Fibroblast of gingiva (primary cell): ENCODE results near the gene FRMD4A.

Source experiments
- DNase-seq: peaks from one replicate; pipeline ENCODE4 v3.0.0-alpha.2; 2011; ENCODE audit warnings: low read depth

FRMD4A gene

DNA sequence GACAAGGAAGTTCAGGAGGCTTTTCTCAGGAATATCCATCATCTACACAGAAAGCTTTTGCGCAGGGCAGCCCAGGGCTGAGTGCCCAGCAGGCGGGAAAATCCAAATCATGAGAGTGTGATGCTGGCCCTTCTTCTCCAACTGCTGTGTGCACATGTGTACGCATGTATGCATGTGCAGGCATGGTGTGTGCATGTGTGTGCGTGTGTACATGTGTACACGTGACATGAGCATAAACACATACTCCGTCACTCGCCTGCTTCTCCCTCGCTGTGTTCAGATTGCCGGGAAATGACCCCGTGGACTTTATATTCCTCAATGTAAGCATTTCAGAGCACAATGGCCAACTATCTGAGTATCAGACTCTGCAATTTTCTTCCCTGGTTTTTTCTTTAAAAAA is 658.8 kb downstream of the FRMD4A start:
- no peak for DNase-seq

GRCh38 chr10:13670311-13670710 is 660.4 kb downstream of the FRMD4A start:
- DNase-seq: no peak

DNA sequence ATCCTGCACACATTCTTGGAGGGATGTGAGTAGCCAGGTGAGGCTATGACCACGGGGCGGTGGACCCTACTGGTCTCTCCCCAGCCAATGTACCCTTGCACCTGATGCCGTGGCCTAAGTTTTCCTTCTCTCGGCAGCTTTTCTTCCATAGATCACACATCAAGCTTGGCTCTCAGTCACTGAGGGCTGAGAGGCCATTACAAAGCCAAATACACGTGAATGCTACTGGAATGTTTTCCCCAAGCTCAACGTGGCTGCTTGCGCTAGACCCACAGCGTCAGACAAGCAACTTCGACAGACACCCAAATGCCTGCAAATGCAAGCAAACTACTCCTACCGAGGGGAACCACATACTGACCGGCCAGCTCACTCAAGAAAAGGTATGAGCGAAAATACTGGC is 660.8 kb downstream of the FRMD4A start:
- DNase-seq: no peak

DNA sequence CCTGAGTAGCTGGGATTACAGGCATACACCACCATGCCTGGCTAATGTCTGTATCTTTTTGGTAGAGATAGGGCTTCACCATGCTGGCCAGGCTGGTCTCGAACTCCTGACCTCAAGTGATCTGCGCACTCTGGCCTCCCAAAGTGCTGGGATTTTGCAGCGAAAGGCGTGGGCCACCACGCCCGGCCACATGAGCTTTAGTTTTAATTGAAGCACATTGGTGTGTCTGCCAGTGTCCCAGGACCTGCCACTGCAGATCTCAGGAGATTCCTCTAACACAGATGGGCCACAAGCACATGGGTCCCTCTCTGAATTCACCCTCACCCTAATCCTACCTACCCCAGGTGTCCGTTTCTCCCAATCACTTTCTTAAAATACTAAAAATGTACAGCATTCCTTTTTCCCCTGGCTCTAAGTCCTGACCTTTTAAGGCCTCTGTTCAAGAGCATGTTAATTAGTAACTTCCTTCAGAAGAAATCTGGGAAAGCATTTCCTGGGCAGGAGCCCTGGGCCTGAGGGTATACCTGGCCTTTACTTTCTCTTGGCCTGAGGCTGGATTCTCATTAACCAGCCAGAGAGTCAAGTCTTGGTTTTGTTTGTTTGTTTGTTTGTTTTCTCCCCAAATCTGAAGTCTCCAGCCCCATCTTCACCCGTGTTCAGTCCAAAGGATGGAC is 661.4 kb downstream of the FRMD4A start:
- DNase-seq: no peak

- DNase-seq: no peak
Measured at GRCh38 chr10:13668126-13668525, 662.6 kb downstream of the FRMD4A start.

DNA sequence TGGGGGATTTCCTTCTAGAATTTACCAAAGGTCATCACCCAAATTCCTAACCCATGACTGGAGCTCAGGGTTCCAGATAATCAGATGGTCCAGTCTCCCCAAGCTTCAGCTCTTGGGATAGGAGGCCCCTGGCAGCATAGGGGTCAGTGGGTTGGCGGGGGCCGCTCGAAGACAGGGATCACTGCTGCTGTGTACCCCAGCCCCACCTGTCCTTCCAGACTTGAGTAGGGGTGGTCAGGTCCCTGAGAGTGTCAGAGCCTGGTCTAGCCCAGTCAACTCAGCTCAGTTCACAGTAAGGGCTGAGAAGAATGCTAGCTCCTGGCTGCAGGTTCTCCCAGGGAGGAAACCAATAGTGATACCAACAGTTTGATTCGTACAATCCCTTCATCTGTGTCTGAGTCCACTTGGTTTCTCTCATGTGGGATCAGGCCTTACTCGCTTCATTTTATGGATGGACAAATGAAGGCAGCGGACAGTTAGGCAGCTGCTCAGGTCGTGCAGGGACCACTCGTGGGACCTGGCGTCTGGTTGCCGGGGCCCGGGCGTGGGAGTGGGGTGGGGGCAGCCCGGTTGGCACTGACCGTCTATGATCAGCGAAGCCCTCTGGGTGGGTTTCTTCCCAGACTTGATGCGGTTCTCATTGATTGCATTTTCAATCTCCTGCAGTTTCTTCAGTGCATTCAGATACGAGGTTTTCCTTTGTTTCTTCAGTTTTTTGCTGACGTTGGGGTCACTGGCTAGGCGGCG is 665.0 kb downstream of the FRMD4A start:
- no peak for DNase-seq

DNA sequence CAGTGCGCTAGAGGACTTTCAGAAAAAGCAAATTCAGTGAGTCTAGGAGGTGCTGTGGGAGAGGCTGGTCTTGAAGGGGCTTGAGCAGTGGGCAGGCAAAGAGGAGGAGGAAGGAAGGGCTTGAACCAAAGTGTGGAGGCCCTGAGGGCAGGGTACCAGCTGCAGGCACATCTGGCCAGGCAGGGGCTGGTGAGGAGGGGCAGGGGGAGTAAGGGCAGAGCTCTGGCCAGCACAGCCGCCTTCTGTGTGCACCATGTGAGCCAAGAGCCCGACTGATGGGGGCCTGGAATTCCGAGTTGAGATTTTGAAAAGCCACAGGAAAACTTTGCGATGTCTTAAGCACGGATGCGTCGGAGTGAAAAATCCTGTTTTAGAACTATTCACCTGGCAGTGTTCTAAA is 669.5 kb downstream of the FRMD4A start:
- no peak for DNase-seq

DNA sequence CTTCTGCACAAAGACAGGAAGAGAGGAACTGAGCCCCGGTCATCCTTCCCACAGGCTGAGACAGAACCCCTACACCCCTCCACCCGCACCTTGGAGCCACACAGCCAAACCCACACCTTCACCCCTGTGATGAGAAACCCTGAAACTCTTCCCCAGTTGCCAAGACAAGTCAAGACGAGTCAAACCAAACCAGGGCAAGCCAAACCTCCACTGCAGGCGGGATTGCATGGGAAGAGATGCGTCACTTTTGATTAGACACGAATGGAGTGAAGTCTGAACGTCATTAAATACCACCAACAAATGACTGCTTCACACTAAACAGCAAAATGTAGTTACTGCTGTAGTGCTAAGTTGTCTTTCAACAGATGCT is 670.2 kb downstream of the FRMD4A start:
- DNase-seq: no peak

- DNase-seq: peak; percentile 56
Measured at GRCh38 chr10:13659887-13660550, 670.7 kb downstream of the FRMD4A start.

DNA sequence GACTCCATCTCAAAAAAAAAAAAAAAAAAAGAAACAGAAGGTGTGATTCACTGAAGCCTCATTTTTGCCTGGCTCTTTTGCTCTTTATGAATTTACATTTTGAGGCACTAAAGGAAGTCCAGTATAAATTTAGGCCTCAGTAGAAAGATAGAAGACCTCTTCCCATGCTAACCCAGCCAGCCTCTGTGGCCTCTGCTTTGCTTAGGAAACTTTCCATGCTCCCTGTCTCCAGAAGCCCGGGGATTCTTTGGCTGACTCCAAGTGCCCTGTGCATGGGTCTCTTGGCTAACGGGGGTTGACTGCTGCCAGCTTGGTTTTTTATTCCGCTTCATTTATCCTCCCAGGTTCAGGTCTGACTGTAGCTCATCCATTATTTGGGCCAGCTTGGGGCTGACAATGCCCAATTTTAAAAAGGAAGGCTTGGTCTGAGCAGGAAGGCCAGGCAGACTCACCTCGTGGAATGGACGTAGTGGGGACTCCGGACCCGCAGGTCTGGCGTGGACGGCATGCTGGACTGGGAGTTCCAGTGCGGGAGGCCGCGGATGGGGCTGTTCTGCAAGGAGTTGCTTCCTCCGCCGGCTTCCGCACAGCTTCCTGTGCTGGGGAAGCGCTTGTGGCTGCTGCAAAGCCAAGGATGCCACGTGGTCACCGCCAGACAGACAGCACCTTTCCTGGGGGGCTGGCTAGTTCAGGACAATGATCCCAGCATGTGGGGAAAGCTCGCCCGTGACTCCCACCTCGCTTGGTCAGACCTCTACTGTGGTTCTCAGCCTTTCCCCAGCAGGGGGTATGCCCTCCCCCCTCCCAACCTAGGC is 671.6 kb downstream of the FRMD4A start:
- no peak for DNase-seq

- DNase-seq: no peak
Measured at GRCh38 chr10:13658264-13658663, 672.5 kb downstream of the FRMD4A start.

DNA sequence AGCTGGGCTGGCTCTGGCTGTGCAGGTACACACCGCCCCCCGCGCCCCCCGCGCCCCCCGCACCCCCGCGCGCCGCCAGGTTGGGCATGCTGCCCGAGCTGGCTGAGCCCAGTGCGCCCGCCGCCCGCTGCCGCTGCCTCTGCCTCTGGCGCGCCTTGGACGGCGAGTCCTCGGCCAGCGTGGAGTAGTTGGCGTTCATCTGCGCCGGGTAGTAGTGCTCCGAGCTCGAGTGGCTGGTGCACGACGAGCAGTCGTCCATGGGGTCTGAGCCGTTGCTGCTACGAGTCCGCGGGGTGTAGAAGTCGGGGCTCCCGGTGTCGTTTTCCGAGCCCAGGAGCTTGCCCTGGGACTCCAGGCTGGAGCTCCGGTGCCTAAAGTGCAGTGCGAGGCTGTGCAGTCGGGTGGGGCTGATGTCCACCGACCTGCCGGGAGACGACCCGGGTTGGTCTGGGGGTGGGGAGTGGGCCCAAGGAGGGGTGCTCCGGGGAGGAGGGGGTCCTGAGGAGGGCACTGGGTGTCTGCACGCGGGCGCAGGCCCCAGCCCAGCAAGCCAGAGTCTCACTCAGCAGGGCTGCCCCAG is 673.5 kb downstream of the FRMD4A start:
- no peak for DNase-seq

GRCh38 chr10:13656337-13657100 is 674.2 kb downstream of the FRMD4A start:
- no peak for DNase-seq

- no peak for DNase-seq
Measured at GRCh38 chr10:13654846-13655245, 675.9 kb downstream of the FRMD4A start.

GRCh38 chr10:13654118-13654830 is 676.5 kb downstream of the FRMD4A start:
- no peak for DNase-seq

- DNase-seq: no peak
Measured at GRCh38 chr10:13652860-13653259, 677.9 kb downstream of the FRMD4A start.

GRCh38 chr10:13651969-13652720 is 678.6 kb downstream of the FRMD4A start:
- no peak for DNase-seq

DNA sequence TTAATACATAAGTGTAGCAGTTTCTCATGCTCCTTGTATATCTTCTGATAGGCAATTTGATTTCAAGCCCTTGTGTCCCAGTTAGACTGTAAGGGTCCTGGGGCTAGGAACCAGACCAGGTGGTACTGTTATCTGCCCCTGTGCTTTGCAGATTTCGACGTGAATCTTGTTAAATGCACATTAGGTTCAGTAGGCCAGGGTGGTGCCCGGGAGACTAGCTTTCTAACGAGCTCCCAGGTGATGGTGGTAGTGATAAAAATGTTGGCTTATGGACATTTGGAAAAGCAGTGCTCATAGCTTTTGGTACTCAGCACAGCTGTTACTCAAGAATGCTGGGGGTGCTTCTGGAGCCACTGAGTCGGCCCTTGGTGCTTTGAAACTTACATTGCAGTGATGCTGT is 679.8 kb downstream of the FRMD4A start:
- DNase-seq: no peak

GRCh38 chr10:13649844-13650520 is 680.7 kb downstream of the FRMD4A start:
- DNase-seq: no peak
